SK-N-SH (cell line): ENCODE measurements around the gene NRG4. TPM values are rescaled to one million over a fixed set of nuclear protein-coding genes. Genes with fewer than 3 reads are reported as not detected.
"Not testable (repeated sequence)": the region's sequence is repeated elsewhere in the genome, so short reads cannot be mapped to it uniquely, and the experiment has no call there.

ENCODE experiments used
- CTCF ChIA-PET: fragments of 300-600, 350-600 bp; formaldehyde crosslinking; extraction: SDS; loops from one replicate; lab custom pipeline; 2021; lab: Yijun Ruan, JAX
- POLR2A ChIA-PET: fragments of 350-600 bp; sonication (Branson Sonifier 250); formaldehyde crosslinking; extraction: SDS; loops from one replicate; lab custom pipeline; 2020; ENCODE audit warnings: antibody characterized with exemption, inconsistent platforms; lab: Yijun Ruan, JAX
- DNase-seq: peaks from one replicate; pipeline ENCODE4 v3.0.0; 2012
- H2AFZ ChIP-seq: fragments of 200-600 bp; sonication (generic); 2 replicates; pipeline ENCODE4 v1.8.1; 2016; ENCODE audit warnings: antibody characterized with exemption, mild to moderate bottlenecking, low read depth
- H3F3A ChIP-seq: fragments of 200-600 bp; sonication (generic); replicated peaks from 2 replicates; pipeline ENCODE3; 2016; ENCODE audit warnings: antibody characterized with exemption, mild to moderate bottlenecking; ENCODE audit not compliant: insufficient read depth
- H3K27ac ChIP-seq, 2 experiments: fragments of 200-500 bp in 1 of 2; fragments of 200-600 bp in 1 of 2; sonication (Bioruptor generic) in 1 of 2; sonication (generic), shearing (Covaris generic) in 1 of 2; 2 replicates each; pipeline versions ENCODE4 v1.5.1 to v1.6.1; 2014 to 2016; ENCODE audit warnings: low read depth in 2 of 2, inconsistent platforms in 1 of 2, low read length in 1 of 2, mild to moderate bottlenecking in 1 of 2, mixed read lengths in 1 of 2
- H3K27me3 ChIP-seq: fragments of 200-600 bp; sonication (generic), shearing (Covaris generic); 2 replicates; pipeline ENCODE4 v1.6.1; 2016; ENCODE audit warnings: mixed run types; ENCODE audit not compliant: insufficient read depth
- H3K36me3 ChIP-seq, 2 experiments: fragments of 200-500 bp in 1 of 2; fragments of 200-600 bp in 1 of 2; sonication (Bioruptor generic) in 1 of 2; sonication (generic) in 1 of 2; replicated peaks in 1 of 2; 2 replicates each; pipeline versions ENCODE3 to v1.5.1; 2014 to 2016; ENCODE audit warnings: low read length in 1 of 2, mild to moderate bottlenecking in 1 of 2; ENCODE audit not compliant: insufficient read depth in 2 of 2, control insufficient read depth in 1 of 2
- H3K4me1 ChIP-seq, 2 experiments: fragments of 200-500 bp in 1 of 2; fragments of 200-600 bp in 1 of 2; sonication (Bioruptor generic) in 1 of 2; sonication (generic), shearing (Covaris generic) in 1 of 2; 2 replicates each; pipeline versions ENCODE4 v1.5.1 to v1.6.1; 2014 to 2016; ENCODE audit warnings: low read depth in 1 of 2, low read length in 1 of 2, mixed run types in 1 of 2; ENCODE audit not compliant: insufficient read depth in 2 of 2, control insufficient read depth in 1 of 2
- H3K4me2 ChIP-seq: fragments of 200-600 bp; sonication (generic), shearing (Covaris generic); 2 replicates; pipeline ENCODE4 v1.6.1; 2017; ENCODE audit warnings: mixed run types
- H3K4me3 ChIP-seq, 2 experiments: fragments of 200-500 bp in 1 of 2; fragments of 200-600 bp in 1 of 2; sonication (Bioruptor generic) in 1 of 2; sonication (generic), shearing (Covaris generic) in 1 of 2; 2 replicates each; pipeline versions ENCODE4 v1.5.1 to v1.8.1; 2014 to 2016; ENCODE audit warnings: low read depth in 2 of 2, inconsistent platforms in 1 of 2, low read length in 1 of 2, mild to moderate bottlenecking in 1 of 2, mixed read lengths in 1 of 2, moderate library complexity in 1 of 2
- H3K79me2 ChIP-seq: fragments of 200-600 bp; sonication (generic); 2 replicates; pipeline ENCODE4 v1.8.1; 2017; ENCODE audit warnings: mild to moderate bottlenecking; ENCODE audit not compliant: insufficient read depth
- H3K9ac ChIP-seq: fragments of 200-600 bp; sonication (generic); 2 replicates; pipeline ENCODE4 v1.6.1; 2017; ENCODE audit warnings: mixed run types
- H3K9me2 ChIP-seq: fragments of 200-600 bp; sonication (generic); 2 replicates; pipeline ENCODE4 v1.6.1; 2017; ENCODE audit warnings: mixed run types
- H3K9me3 ChIP-seq: fragments of 200-600 bp; sonication (generic); 2 replicates; pipeline ENCODE4 v1.6.1; 2017; ENCODE audit warnings: mixed run types, mild to moderate bottlenecking, moderate library complexity
- H4K20me1 ChIP-seq: fragments of 200-600 bp; sonication (generic); 2 replicates; pipeline ENCODE4 v1.6.1; 2017; ENCODE audit warnings: mild to moderate bottlenecking, mixed run types; ENCODE audit not compliant: insufficient read depth
- ELF1 ChIP-seq: IDR thresholded peaks from 2 replicates; pipeline ENCODE4 v1.4.0; 2012
- EP300 ChIP-seq, 2 experiments: IDR thresholded peaks; 2 replicates each; pipeline versions ENCODE4 v1.4.0 to v1.6.1; 2012; ENCODE audit warnings: borderline replicate concordance in 1 of 2, low read depth in 1 of 2, low read length in 1 of 2
- EZH2phosphoT487 ChIP-seq: fragments of 200-600 bp; sonication (generic); IDR thresholded peaks from 2 replicates; pipeline ENCODE4 v1.6.1; 2017; ENCODE audit warnings: low read depth, mixed run types, mild to moderate bottlenecking, antibody characterized with exemption, moderate library complexity, borderline replicate concordance
- FOXJ3 ChIP-seq: sonication (generic); formaldehyde crosslinking; IDR thresholded peaks from 2 replicates; pipeline ENCODE4 v1.5.1; 2020; ENCODE audit warnings: mild to moderate bottlenecking, missing genetic modification reagents
- GABPA ChIP-seq: IDR thresholded peaks from 2 replicates; pipeline ENCODE4 v1.4.0; 2012; ENCODE audit warnings: low read depth, mild to moderate bottlenecking
- GATA2 ChIP-seq: sonication (generic); formaldehyde crosslinking; IDR thresholded peaks from 2 replicates; pipeline ENCODE4 v1.5.0; 2020; ENCODE audit warnings: mild to moderate bottlenecking, missing genetic modification reagents
- IRF3 ChIP-seq: fragments of 150-350 bp; IDR thresholded peaks from 2 replicates; pipeline ENCODE4 v1.6.1; 2016; ENCODE audit warnings: mild to moderate bottlenecking, low read depth, low read length
- JUND ChIP-seq: IDR thresholded peaks from 2 replicates; pipeline ENCODE4 v1.4.0; 2012
- NFIC ChIP-seq: IDR thresholded peaks from 2 replicates; pipeline ENCODE4 v1.4.0; 2012; ENCODE audit warnings: borderline replicate concordance
- NRF1 ChIP-seq: IDR thresholded peaks from 2 replicates; pipeline ENCODE4 v1.6.1; 2012; ENCODE audit warnings: low read depth, mild to moderate bottlenecking, low read length
- PBX3 ChIP-seq: IDR thresholded peaks from 2 replicates; pipeline ENCODE4; 2012
- POLR2AphosphoS5 ChIP-seq: IDR thresholded peaks from 2 replicates; pipeline ENCODE4 v1.6.1; 2012; ENCODE audit warnings: low read depth, low read length
- RAD21 ChIP-seq: IDR thresholded peaks from 2 replicates; pipeline ENCODE4 v1.6.1; 2012; ENCODE audit warnings: mild to moderate bottlenecking, low read length
- RCOR1 ChIP-seq: fragments of 150-350 bp; IDR thresholded peaks from 2 replicates; pipeline ENCODE4 v1.6.1; 2017; ENCODE audit warnings: antibody characterized with exemption, low read length
- RXRA ChIP-seq: IDR thresholded peaks from 2 replicates; pipeline ENCODE4 v1.4.0; 2012; ENCODE audit warnings: low read depth, mild to moderate bottlenecking, borderline replicate concordance
- SMC3 ChIP-seq: IDR thresholded peaks from 2 replicates; pipeline ENCODE4 v1.6.1; 2012; ENCODE audit warnings: low read depth, low read length, improper control_type of control experiment
- USF2 ChIP-seq: fragments of 150-350 bp; IDR thresholded peaks from 2 replicates; pipeline ENCODE4 v1.6.1; 2017; ENCODE audit warnings: antibody characterized with exemption, low read length, low read depth, borderline replicate concordance
- YY1 ChIP-seq: IDR thresholded peaks from 2 replicates; pipeline ENCODE4 v1.4.0; 2012; ENCODE audit warnings: low read depth, mild to moderate bottlenecking
- WGBS: methylation state at CpG from one replicate; pipeline ENCODE4 v1.1.6; 2017; ENCODE audit warnings: low lambda C conversion rate; 5-methylcytosine and 5-hydroxymethylcytosine counted together
- polyA plus RNA-seq, 3 experiments: library from polyadenylated mRNA; depleted of rRNA; stranded (reverse); fragments of >200 nt; gene quantifications; 2 replicates each; pipeline ENCODE4 v1.2.3, GENCODE V29; 2012

NRG4 gene
- polyA plus RNA-seq, 1 of the 3 experiments (the other 2 are of a cell fraction) = not detected

DNA sequence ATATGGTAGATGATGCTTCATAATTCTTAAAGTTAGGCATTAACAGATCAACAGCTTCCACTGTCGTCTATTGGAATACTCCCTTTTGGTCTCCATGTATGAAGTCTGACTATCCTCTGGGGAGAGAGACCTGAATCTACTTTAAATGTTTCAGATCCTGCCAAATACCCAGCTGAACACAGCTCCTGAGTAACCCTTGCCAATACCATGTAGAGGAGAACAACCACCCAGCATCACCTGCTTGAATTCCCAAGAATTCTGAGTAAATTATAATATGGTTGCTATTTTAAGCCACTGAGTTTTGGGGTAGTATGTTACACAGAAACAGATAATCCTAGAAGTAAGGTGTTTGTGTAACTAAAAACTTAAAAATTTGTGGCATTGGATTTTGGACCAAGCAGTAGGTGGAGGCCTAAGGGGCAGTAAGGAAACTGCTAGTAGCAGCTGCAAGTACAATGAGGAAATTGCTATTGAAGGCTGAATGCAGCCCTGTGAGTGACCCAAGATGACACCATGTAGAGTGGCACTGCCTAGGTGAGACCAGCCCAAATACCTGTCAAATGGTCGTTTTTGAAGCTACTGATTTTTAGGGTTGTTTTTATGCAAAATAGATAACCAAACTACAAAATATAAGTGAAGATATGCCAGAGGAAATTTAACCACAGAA lies 30.9 kb downstream of the NRG4 start:
- Histone ChIP-seq H3F3A (no peaks in the 10 kb centered on the region), H3K4me2 (no peak overlapping the region), H3K9me3 (no peaks in the 10 kb centered on the region), H3K36me3 (no peaks in the 10 kb centered on the region), H3K4me1 (no peaks in the 10 kb centered on the region), H3K27me3 (no peaks in the 10 kb centered on the region), H4K20me1 (no peaks in the 10 kb centered on the region), H3K9ac (no peak overlapping the region), H3K79me2 (no peaks in the 10 kb centered on the region), H3K9me2 (no peaks in the 10 kb centered on the region), H3K4me3 (no peak overlapping the region), H2AFZ (no peak overlapping the region), H3K27ac (no peak overlapping the region)
- 17% methylated on average over 2 of the region's 2 CpGs for WGBS
- ChIA-PET CTCF (no interaction called here), POLR2A (no interaction called here)
- no peak for TF ChIP-seq GATA2 (CRISPR knock-in tag)
- no peak for TF ChIP-seq JUND
- TF ChIP-seq IRF3 = no peak
- no peak for TF ChIP-seq FOXJ3 (CRISPR knock-in tag)
- TF ChIP-seq USF2 = no peak
- no peak for TF ChIP-seq RCOR1
- TF ChIP-seq POLR2AphosphoS5 = no peak
- no peak for TF ChIP-seq EZH2phosphoT487
- TF ChIP-seq GABPA = no peak
- no peak for TF ChIP-seq NRF1
- no peak for TF ChIP-seq RAD21
- no peak for TF ChIP-seq ELF1
- TF ChIP-seq RXRA = no peak
- TF ChIP-seq PBX3 = no peak
- no peak for TF ChIP-seq NFIC
- no peak for TF ChIP-seq EP300 (IDR thresholded peaks at IDR 0.05; ENCODE audit: borderline replicate concordance in 1 of 2, low read depth in 1 of 2, low read length in 1 of 2)
- TF ChIP-seq YY1 = no peak
- no peak for TF ChIP-seq SMC3
- no peak for DNase-seq

GRCh38 chr15:75976766-75977165 lies 35.5 kb downstream of the NRG4 start:
- CTCF ChIA-PET, H2AFZ ChIP-seq, H3K4me1 ChIP-seq, DNase-seq, H3K9me3 ChIP-seq, H3F3A ChIP-seq, H3K9ac ChIP-seq, H3K27ac ChIP-seq, H4K20me1 ChIP-seq, H3K4me3 ChIP-seq, POLR2A ChIA-PET, H3K4me2 ChIP-seq, H3K79me2 ChIP-seq, H3K9me2 ChIP-seq, H3K36me3 ChIP-seq, H3K27me3 ChIP-seq: not testable (repeated sequence)
- WGBS = 0% methylated on average over 1 of the region's 3 CpGs
